Spleen (tissue), 7 donors: ENCODE data around the gene TCTN1.

Source experiments
- CTCF ChIP-seq, 11 experiments: fragments of 200-600 bp in 7 of 11; fragments of 450-650 bp in 4 of 11; sonication (generic) in 4 of 11; IDR thresholded peaks in 8 of 11; conservative IDR thresholded peaks in 3 of 11; 1 replicate in 7 of 11; 2 replicates in 4 of 11; pipeline versions ENCODE4 v1.4.0 to v1.8.0; 2016 to 2021; ENCODE audit warnings: antibody characterized with exemption in 11 of 11, inconsistent platforms in 4 of 11, mild to moderate bottlenecking in 1 of 11
- POLR2A ChIP-seq, 3 donors: fragments of 450-650 bp; IDR thresholded peaks; one replicate each; pipeline ENCODE4 v1.5.1; 2017; ENCODE audit warnings: antibody characterized with exemption in 3 of 3, mild to moderate bottlenecking in 1 of 3
- POLR2AphosphoS5 ChIP-seq, 3 donors: sonication (generic); formaldehyde crosslinking; IDR thresholded peaks; one replicate each; pipeline ENCODE4 v1.5.1; 2017; ENCODE audit warnings: antibody characterized with exemption in 3 of 3
- donor health status: DM: no; HTN: no; CAD: no; lungs with moderate emphysema.
- donor health status: DM: no; HTN: no; CAD: no.
- donor health status: DM: no; HTN: no; CAD: no.

DNA sequence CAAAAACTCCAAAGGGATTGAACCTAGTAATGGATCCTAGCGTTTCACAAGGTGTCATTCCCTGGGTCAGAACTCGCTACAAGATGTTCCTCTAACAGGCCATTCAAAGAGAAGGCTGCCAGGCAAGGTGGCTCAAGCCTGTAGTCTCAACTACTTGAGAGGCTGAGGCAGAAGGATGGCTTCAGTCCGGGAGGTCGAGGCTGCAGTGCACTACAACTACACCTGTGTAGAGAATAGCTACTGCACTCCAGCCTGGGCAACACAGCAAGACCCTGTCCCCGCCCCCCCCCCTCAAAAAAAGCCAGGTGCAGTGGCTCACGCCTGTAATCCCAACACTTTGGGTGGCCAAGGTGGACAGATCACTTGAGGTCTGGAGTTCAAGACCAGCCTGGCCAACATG lies 45.2 kb upstream of the TCTN1 start:
- TF ChIP-seq CTCF (IDR thresholded peaks at IDR 0.05 in 8 of 11, conservative IDR thresholded peaks at IDR 0.05 in 3 of 11) (no peak), POLR2A (IDR thresholded peaks at IDR 0.05) (no peak), POLR2AphosphoS5 (IDR thresholded peaks at IDR 0.05) (no peak)
